ENCODE data around the gene EYS. TPM values are rescaled to one million over a fixed set of nuclear protein-coding genes. Genes with fewer than 3 reads are reported as not detected.

Gene EYS
- total and polyA plus RNA-seq, 2 of the 13 experiments (the other 11 are each of a cell fraction or from before 2014, with no cell fraction given) = 0.04 to 0.07 TPM

DNA sequence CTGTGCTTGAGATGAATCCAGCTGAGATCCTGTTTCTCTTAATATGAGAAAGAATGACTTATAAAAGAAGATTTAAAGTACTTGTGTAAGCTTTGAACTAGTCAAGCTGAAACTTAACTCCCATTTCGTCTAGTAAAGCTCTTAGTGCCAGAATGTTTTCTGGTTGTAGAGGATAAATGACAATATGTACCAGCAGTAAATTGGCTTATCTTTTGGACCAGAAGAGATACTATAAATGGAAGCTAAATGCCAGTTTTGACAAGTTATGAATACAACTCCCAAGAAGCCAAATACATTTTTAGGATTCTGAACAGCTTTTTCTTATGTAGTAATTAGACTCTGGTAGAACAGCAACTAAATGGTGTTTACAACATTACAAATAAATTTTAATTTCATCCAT lies 608.7 kb downstream of the EYS start:
- no peak overlapping the region for H3K9ac ChIP-seq (ENCODE audit: insufficient read depth, low read depth, low read length)
- BruUV-seq (replicated peaks) = no TSS peak
- H3K9me3 ChIP-seq (ENCODE audit: low read length) = no peaks in the 10 kb centered on the region
- H2AFZ ChIP-seq (ENCODE audit: low read length) = no peak overlapping the region
- ChIA-PET CTCF (ENCODE audit: low intra/inter-chr PET ratio, low total read pairs) (no interaction called here), POLR2A (no interaction called here)
- DNase-seq (ENCODE audit: low spot score) = no peak
- WGBS (ENCODE audit: low lambda C conversion rate) = 0% methylated on average over 1 of the region's 1 CpG
- no peaks in the 10 kb centered on the region for H3K27me3 ChIP-seq (ENCODE audit: control insufficient read depth in 1 of 2, insufficient read depth in 2 of 2, low read length in 2 of 2)
- no peak for TF ChIP-seq ISX (CRISPR knock-in tag; conservative IDR thresholded peaks at IDR 0.05)
- FAIRE-seq = no peak
- no peak for ATAC-seq
- H3K79me2 ChIP-seq (ENCODE audit: insufficient read depth, low read length) = no peaks in the 10 kb centered on the region
- in situ Hi-C loops (cut with HindIII; ENCODE audit: extremely low pct_ligation_motif_present, low pct_unique_long_range_greater_than_20kb) (no loop called here), intact Hi-C loops (cut with micrococcal nuclease; ENCODE audit: unreplicated experiment) (no loop called here)
- H4K20me1 ChIP-seq (ENCODE audit: insufficient read depth, low read length) = no peaks in the 10 kb centered on the region; the same call in 1 of the 2 replicates
- no peak overlapping the region for H3K4me3 ChIP-seq (replicated peaks in 1 of 3; ENCODE audit: insufficient read depth in 1 of 3, low read depth in 2 of 3, low read length in 3 of 3)
- no peaks in the 10 kb centered on the region for H3K4me1 ChIP-seq (ENCODE audit: insufficient read depth, low read length)
- H3K27ac ChIP-seq (ENCODE audit: extremely low read length, insufficient read depth, low read length) = no peak overlapping the region
- H3K36me3 ChIP-seq (replicated peaks in 1 of 2; ENCODE audit: control insufficient read depth in 1 of 2, insufficient read depth in 2 of 2, low read length in 2 of 2) = no peaks in the 10 kb centered on the region
- no peak overlapping the region for H3K4me2 ChIP-seq (ENCODE audit: low read depth, low read length)

DNA sequence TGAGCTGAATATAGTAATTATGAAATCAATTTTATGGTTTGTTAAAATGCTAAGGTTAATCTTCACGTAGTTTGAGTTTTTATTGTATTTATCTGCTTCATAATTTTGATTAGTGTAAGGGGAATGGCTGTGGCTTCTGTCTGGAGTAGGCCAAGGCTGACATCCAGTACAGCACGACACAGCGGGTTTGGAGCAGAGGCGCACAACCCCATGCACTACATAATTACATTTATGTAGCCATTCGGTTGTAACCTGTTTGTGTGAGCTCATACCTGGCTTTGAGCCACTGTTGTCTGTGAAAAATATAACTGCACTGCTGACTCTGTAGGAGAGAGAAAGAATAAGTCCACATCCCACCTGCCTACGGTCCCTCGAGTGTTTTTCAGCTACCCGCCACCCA lies 615.5 kb downstream of the EYS start:
- no peaks in the 10 kb centered on the region for H4K20me1 ChIP-seq (ENCODE audit: insufficient read depth, low read length)
- CTCF ChIA-PET (ENCODE audit: low intra/inter-chr PET ratio, low total read pairs) = no interaction called here

DNA sequence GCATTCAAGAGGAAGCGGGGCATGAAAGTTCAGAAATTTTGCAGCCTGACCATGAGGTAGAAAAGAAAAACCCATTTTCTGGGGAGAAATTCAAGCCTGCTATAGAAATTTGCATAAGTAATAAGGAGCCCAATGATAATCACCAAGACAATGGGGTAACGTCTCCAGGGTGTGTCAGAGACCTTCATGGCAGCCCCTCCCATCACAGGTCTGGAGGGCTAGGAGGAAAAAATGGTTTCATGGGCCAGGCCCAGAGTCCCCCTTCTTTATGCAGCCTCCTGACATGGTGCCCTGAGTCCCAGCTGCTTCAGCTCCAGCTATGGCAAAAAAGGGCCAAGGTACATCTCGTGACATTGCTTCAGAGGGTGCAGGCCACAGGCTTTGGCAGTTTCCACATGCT lies 618.5 kb downstream of the EYS start:
- 41% methylated on average over 2 of the region's 3 CpGs for WGBS (ENCODE audit: low lambda C conversion rate)
- no peaks in the 10 kb centered on the region for H3K27me3 ChIP-seq (ENCODE audit: control insufficient read depth in 1 of 2, insufficient read depth in 2 of 2, low read length in 2 of 2)
- H3K4me1 ChIP-seq (ENCODE audit: insufficient read depth, low read length) = no peaks in the 10 kb centered on the region
- CTCF ChIA-PET (ENCODE audit: low intra/inter-chr PET ratio, low total read pairs) = no interaction called here
- intact Hi-C loops (cut with micrococcal nuclease; ENCODE audit: unreplicated experiment) = no loop called here
- ATAC-seq (no peak), FAIRE-seq (no peak), DNase-seq (ENCODE audit: low spot score) (no peak)
- no peaks in the 10 kb centered on the region for H4K20me1 ChIP-seq (ENCODE audit: insufficient read depth, low read length)
- H3K79me2 ChIP-seq (ENCODE audit: insufficient read depth, low read length) = no peaks in the 10 kb centered on the region
- in situ Hi-C loops (cut with HindIII; ENCODE audit: extremely low pct_ligation_motif_present, low pct_unique_long_range_greater_than_20kb) = no loop called here
- TF ChIP-seq SNAPC2 (CRISPR knock-in tag; IDR thresholded peaks at IDR 0.05) (no peak), ZNF572 (CRISPR knock-in tag; IDR thresholded peaks at IDR 0.05) (no peak), MAF1 (CRISPR knock-in tag; IDR thresholded peaks at IDR 0.05; ENCODE audit: borderline replicate concordance) (no peak), CBX5 (CRISPR knock-in tag; IDR thresholded peaks at IDR 0.05; ENCODE audit: borderline replicate concordance) (no peak)
- TF ChIP-seq, protein P1, sequence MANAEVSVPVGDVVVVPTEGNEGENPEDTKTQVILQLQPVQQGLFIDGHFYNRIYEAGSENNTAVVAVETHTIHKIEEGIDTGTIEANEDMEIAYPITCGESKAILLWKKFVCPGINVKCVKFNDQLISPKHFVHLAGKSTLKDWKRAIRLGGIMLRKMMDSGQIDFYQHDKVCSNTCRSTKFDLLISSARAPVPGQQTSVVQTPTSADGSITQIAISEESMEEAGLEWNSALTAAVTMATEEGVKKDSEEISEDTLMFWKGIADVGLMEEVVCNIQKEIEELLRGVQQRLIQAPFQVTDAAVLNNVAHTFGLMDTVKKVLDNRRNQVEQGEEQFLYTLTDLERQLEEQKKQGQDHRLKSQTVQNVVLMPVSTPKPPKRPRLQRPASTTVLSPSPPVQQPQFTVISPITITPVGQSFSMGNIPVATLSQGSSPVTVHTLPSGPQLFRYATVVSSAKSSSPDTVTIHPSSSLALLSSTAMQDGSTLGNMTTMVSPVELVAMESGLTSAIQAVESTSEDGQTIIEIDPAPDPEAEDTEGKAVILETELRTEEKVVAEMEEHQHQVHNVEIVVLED (CRISPR knock-in tag; IDR thresholded peaks at IDR 0.05; ENCODE audit: borderline replicate concordance) = no peak
- TF ChIP-seq, protein P2, sequence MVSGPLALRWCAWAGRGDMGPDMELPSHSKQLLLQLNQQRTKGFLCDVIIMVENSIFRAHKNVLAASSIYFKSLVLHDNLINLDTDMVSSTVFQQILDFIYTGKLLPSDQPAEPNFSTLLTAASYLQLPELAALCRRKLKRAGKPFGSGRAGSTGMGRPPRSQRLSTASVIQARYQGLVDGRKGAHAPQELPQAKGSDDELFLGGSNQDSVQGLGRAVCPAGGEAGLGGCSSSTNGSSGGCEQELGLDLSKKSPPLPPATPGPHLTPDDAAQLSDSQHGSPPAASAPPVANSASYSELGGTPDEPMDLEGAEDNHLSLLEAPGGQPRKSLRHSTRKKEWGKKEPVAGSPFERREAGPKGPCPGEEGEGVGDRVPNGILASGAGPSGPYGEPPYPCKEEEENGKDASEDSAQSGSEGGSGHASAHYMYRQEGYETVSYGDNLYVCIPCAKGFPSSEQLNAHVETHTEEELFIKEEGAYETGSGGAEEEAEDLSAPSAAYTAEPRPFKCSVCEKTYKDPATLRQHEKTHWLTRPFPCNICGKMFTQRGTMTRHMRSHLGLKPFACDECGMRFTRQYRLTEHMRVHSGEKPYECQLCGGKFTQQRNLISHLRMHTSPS (CRISPR knock-in tag; IDR thresholded peaks at IDR 0.05; ENCODE audit: low read depth) = no peak
- no peak overlapping the region for H3K9ac ChIP-seq (ENCODE audit: insufficient read depth, low read depth, low read length)
- H3K27ac ChIP-seq (ENCODE audit: extremely low read length, insufficient read depth, low read length) = no peak overlapping the region
- H3K4me3 ChIP-seq (replicated peaks in 1 of 3; ENCODE audit: insufficient read depth in 1 of 3, low read depth in 2 of 3, low read length in 3 of 3) = no peak overlapping the region
- H3K4me2 ChIP-seq (ENCODE audit: low read depth, low read length) = no peak overlapping the region
- no peaks in the 10 kb centered on the region for H3K36me3 ChIP-seq (replicated peaks in 1 of 2; ENCODE audit: control insufficient read depth in 1 of 2, insufficient read depth in 2 of 2, low read length in 2 of 2)
- H2AFZ ChIP-seq (ENCODE audit: low read length) = no peak overlapping the region
- H3K9me3 ChIP-seq (ENCODE audit: low read length) = peaks cover 25% of the 10 kb centered on the region
- POLR2A ChIA-PET = no interaction called here
- no TSS peak for BruUV-seq (replicated peaks)

More for the DNA sequence above, 615.5 kb downstream of the EYS start:
- H3K4me1 ChIP-seq (ENCODE audit: insufficient read depth, low read length) = no peaks in the 10 kb centered on the region
- no peak overlapping the region for H3K27ac ChIP-seq (ENCODE audit: extremely low read length, insufficient read depth, low read length)
- no TSS peak for BruUV-seq (replicated peaks)
- intact Hi-C loops (cut with micrococcal nuclease; ENCODE audit: unreplicated experiment) = no loop called here
- no peaks in the 10 kb centered on the region for H3K36me3 ChIP-seq (replicated peaks in 1 of 2; ENCODE audit: control insufficient read depth in 1 of 2, insufficient read depth in 2 of 2, low read length in 2 of 2)
- no peak overlapping the region for H2AFZ ChIP-seq (ENCODE audit: low read length)
- ATAC-seq = no peak
- no peak for TF ChIP-seq MZF1 (CRISPR knock-in tag; IDR thresholded peaks at IDR 0.05; ENCODE audit: borderline replicate concordance)
- no peak for TF ChIP-seq NR2F6 (IDR thresholded peaks at IDR 0.05)
- no peak for TF ChIP-seq NR2F6 (CRISPR knock-in tag; IDR thresholded peaks at IDR 0.05)
- in situ Hi-C loops (cut with HindIII; ENCODE audit: extremely low pct_ligation_motif_present, low pct_unique_long_range_greater_than_20kb) = no loop called here
- FAIRE-seq = no peak
- POLR2A ChIA-PET = no interaction called here
- no peak overlapping the region for H3K4me3 ChIP-seq (replicated peaks in 1 of 3; ENCODE audit: insufficient read depth in 1 of 3, low read depth in 2 of 3, low read length in 3 of 3)
- peaks cover 25% of the 10 kb centered on the region for H3K9me3 ChIP-seq (ENCODE audit: low read length)
- WGBS (ENCODE audit: low lambda C conversion rate) = 57% methylated on average over 8 of the region's 8 CpGs
- no peaks in the 10 kb centered on the region for H3K27me3 ChIP-seq (ENCODE audit: control insufficient read depth in 1 of 2, insufficient read depth in 2 of 2, low read length in 2 of 2)
- no peak overlapping the region for H3K4me2 ChIP-seq (ENCODE audit: low read depth, low read length)
- DNase-seq (ENCODE audit: low spot score) = no peak
- no peak overlapping the region for H3K9ac ChIP-seq (ENCODE audit: insufficient read depth, low read depth, low read length)
- no peaks in the 10 kb centered on the region for H3K79me2 ChIP-seq (ENCODE audit: insufficient read depth, low read length)

All from HepG2 (cell line).